Posterior vena cava (tissue), 2 donors: ENCODE results near the gene NFKBIB. TPM values are rescaled to one million over a fixed set of nuclear protein-coding genes. Genes with fewer than 3 reads are reported as not detected.
"Not testable (repeated sequence)": the region's sequence is repeated elsewhere in the genome, so short reads cannot be mapped to it uniquely, and the experiment has no call there.

Experiments
- DNase-seq: peaks from one replicate; pipeline ENCODE4 v3.0.0-alpha.2; 2020; ENCODE audit warnings: low spot score
- intact Hi-C, 2 donors: fragments of 100-400 bp; cut with DNase I; formaldehyde crosslinking; loops; one replicate each; pipeline versions ENCODE4 v1.14.1 to v1.14.2; 2022 to 2023
- long read RNA-seq, 2 donors: library from polyadenylated mRNA; unstranded; transcript quantifications; one replicate each; pipeline ENCODE4 v2.0.0, GENCODE V29; 2020 to 2021
- total RNA-seq, 2 donors: library from RNA; stranded (reverse); fragmentation: NEBNext Ultra II Directional; extraction: Animal tissue kit (Norgen Biotek cat#: 25700); gene quantifications; one replicate each; pipeline ENCODE4 v1.2.1, GENCODE V29; 2021
- donor health status: DM: yes; HTN: yes; CAD: no.
- donor health status: DM: yes; HTN: yes; CAD: no.

NFKBIB gene
- 10 to 100 TPM; 19.3 to 23.1 TPM for total RNA-seq
- long read RNA-seq, donor 1, partial matches to known transcripts = 0 of 4 reads
- long read RNA-seq, donor 1, other reads (novel, unspliced or antisense) = 1 of 4 reads
- long read RNA-seq, donor 2, transcript NFKBIB-201 (6 exons, 1,159 nt) = minor isoform, 10 of 53 reads
- long read RNA-seq, donor 2, transcript NFKBIB-204 (5 exons, 1,929 nt) = major isoform, 36 of 53 reads
- long read RNA-seq, donor 2, partial matches to known transcripts = 0 of 53 reads
- long read RNA-seq, donor 2, other reads (novel, unspliced or antisense) = 5 of 53 reads

- peak; percentile 100 for DNase-seq
- intact Hi-C loops = no loop called here
Measured at GRCh38 chr19:38899447-38900201, at the start of gene NFKBIB, which contains the start of gene SIRT2. NFKBIB (plus strand) TSS chr19:38899969; CDS start chr19:38900033, 64 bp downstream. SIRT2 (minus strand) TSS chr19:38899618; CDS start chr19:38899521, 97 bp downstream.

- intact Hi-C loops = loop anchor here in 1 of 2 donors (5.0 kb wide), 1 partner anchor 203 kb away; the partner anchor contains the start of gene ACTN4
- DNase-seq = peak; percentile 100
Measured at GRCh38 chr19:38850436-38850975, 49.3 kb upstream of the NFKBIB start.

- intact Hi-C loops = loop anchor here in 1 of 2 donors (5.0 kb wide), 1 partner anchor 204 kb away; the partner anchor contains the start of gene ACTN4
- DNase-seq = peak; percentile 85
Measured at GRCh38 chr19:38850976-38851621, 48.7 kb upstream of the NFKBIB start.

- DNase-seq = peak; percentile 98
- intact Hi-C loops = loop anchor here (2.0 to 5.0 kb wide), 2 partner anchors 27 to 204 kb away; partner anchors contain the start of genes ACTN4 (in 1 of the 2) and RINL (in 1 of the 2)
Measured at GRCh38 chr19:38851622-38852230, 48.0 kb upstream of the NFKBIB start.

GRCh38 chr19:38852231-38853044 lies 47.3 kb upstream of the NFKBIB start:
- intact Hi-C loops = loop anchor here (2.0 to 5.0 kb wide), 2 partner anchors 26 to 205 kb away; partner anchors contain the start of genes ACTN4 (in 1 of the 2) and RINL (in 1 of the 2)
- DNase-seq = peak; percentile 88

GRCh38 chr19:38853214-38853613 lies 46.6 kb upstream of the NFKBIB start:
- intact Hi-C loops = loop anchor here (2.0 to 5.0 kb wide), 2 partner anchors 26 to 206 kb away; partner anchors contain the start of genes ACTN4 (in 1 of the 2) and RINL (in 1 of the 2)
- no peak for DNase-seq

GRCh38 chr19:38854961-38855360 lies 44.8 kb upstream of the NFKBIB start:
- intact Hi-C loops = loop anchor here in 1 of 2 donors (5.0 kb wide), 1 partner anchor 208 kb away; the partner anchor contains the start of gene ACTN4
- DNase-seq = not testable (repeated sequence)

GRCh38 chr19:38855751-38856150 lies 44.0 kb upstream of the NFKBIB start:
- intact Hi-C loops, DNase-seq: not testable (repeated sequence)

GRCh38 chr19:38856813-38857212 lies 43.0 kb upstream of the NFKBIB start:
- no peak for DNase-seq
- intact Hi-C loops = no loop called here

- DNase-seq, intact Hi-C loops: not testable (repeated sequence)
Measured at GRCh38 chr19:38859631-38860204, 40.1 kb upstream of the NFKBIB start.

- intact Hi-C loops = no loop called here
- DNase-seq = no peak
Measured at GRCh38 chr19:38861368-38861767, 38.4 kb upstream of the NFKBIB start.

- no peak for DNase-seq
- intact Hi-C loops = no loop called here
Measured at GRCh38 chr19:38862321-38863059, 37.3 kb upstream of the NFKBIB start.

- intact Hi-C loops = no loop called here
Measured at GRCh38 chr19:38867171-38867780, 32.5 kb upstream of the NFKBIB start.

GRCh38 chr19:38868551-38868950 lies 31.2 kb upstream of the NFKBIB start:
- DNase-seq = no peak
- intact Hi-C loops = no loop called here

More at GRCh38 chr19:38867171-38867780, 32.5 kb upstream of the NFKBIB start:
- no peak for DNase-seq

GRCh38 chr19:38869160-38869835 lies 30.5 kb upstream of the NFKBIB start:
- intact Hi-C loops = no loop called here
- DNase-seq = no peak
